GM06990 (cell line): ENCODE results near the gene WNT6.

Experiments used
- DNase-seq: peaks from one replicate; pipeline ENCODE4 v3.0.0-alpha.2; 2011; ENCODE audit not compliant: insufficient read length; ENCODE audit errors: extremely low read depth
- H3K27me3 ChIP-seq: replicated peaks from 2 replicates; pipeline ENCODE4 v1.6.0; 2011; ENCODE audit warnings: low read length; ENCODE audit not compliant: control insufficient read depth, insufficient read depth
- H3K36me3 ChIP-seq: 2 replicates; pipeline ENCODE4 v1.5.1; 2011; ENCODE audit warnings: low read length; ENCODE audit not compliant: control insufficient read depth, insufficient read depth
- H3K4me3 ChIP-seq: replicated peaks from 2 replicates; pipeline ENCODE4 v1.5.1; 2011; ENCODE audit warnings: low read depth, mild to moderate bottlenecking, control low read depth, low read length
- TF ChIP-seq, protein P1 (sequence below): IDR thresholded peaks from 2 replicates; pipeline ENCODE4 v1.5.1; 2011; ENCODE audit warnings: low read length, control low read depth, mild to moderate bottlenecking, inconsistent platforms; ENCODE audit not compliant: insufficient read depth, poor library complexity, severe bottlenecking

Gene WNT6

DNA sequence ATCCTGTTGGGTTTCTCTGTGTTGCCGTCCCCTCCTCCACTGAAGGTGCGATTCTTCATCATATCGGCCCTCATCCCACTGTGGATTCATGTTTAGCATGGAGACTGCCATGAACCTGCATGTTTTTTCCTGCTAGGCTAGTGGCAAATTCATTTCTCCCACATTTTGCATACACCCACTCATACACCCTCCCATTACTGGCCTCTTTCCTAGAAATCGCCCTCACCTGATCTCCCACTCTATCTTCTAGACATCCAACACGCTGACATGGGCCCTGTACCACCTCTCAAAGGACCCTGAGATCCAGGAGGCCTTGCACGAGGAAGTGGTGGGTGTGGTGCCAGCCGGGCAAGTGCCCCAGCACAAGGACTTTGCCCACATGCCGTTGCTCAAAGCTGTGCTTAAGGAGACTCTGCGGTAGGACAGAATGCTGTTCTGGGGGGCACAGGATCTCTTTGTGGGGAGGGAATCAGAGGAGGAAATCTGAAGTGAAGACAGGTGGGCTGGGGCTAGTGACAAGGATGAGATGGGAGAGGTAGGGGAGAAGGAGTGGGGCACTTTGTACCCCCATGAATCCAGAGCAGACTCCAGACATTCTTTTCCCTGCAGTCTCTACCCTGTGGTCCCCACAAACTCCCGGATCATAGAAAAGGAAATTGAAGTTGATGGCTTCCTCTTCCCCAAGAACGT is 45.7 kb upstream of the WNT6 start:
- H3K4me3 ChIP-seq, result no peak overlapping the region
- DNase-seq, result no peak
- TF ChIP-seq, protein P1, sequence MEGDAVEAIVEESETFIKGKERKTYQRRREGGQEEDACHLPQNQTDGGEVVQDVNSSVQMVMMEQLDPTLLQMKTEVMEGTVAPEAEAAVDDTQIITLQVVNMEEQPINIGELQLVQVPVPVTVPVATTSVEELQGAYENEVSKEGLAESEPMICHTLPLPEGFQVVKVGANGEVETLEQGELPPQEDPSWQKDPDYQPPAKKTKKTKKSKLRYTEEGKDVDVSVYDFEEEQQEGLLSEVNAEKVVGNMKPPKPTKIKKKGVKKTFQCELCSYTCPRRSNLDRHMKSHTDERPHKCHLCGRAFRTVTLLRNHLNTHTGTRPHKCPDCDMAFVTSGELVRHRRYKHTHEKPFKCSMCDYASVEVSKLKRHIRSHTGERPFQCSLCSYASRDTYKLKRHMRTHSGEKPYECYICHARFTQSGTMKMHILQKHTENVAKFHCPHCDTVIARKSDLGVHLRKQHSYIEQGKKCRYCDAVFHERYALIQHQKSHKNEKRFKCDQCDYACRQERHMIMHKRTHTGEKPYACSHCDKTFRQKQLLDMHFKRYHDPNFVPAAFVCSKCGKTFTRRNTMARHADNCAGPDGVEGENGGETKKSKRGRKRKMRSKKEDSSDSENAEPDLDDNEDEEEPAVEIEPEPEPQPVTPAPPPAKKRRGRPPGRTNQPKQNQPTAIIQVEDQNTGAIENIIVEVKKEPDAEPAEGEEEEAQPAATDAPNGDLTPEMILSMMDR, result no peak
- H3K36me3 ChIP-seq, result no peaks in the 10 kb centered on the region
- no peaks in the 10 kb centered on the region; the same call in 1 of the 2 replicates for H3K27me3 ChIP-seq

DNA sequence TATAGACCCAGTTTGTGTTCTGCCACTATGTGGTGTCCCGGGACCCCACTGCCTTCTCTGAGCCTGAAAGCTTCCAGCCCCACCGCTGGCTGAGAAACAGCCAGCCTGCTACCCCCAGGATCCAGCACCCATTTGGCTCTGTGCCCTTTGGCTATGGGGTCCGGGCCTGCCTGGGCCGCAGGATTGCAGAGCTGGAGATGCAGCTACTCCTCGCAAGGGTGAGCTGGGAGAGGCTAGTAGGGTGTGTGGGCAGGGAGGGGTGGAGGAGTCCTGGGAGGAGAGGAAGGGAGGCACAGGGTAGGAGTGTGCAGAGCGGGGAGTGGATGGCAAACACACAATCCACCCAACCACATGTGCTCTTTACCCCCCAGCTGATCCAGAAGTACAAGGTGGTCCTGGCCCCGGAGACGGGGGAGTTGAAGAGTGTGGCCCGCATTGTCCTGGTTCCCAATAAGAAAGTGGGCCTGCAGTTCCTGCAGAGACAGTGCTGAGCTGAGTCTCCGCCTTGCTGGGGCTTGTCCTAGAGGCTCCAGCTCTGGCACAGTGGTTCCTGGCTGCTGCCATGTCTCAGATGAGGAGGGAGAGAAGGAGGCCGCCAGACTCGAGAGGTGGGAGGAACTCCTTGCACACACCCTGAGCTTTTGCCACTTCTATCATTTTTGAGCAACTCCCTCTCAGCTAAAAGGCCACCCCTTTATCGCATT is 44.9 kb upstream of the WNT6 start:
- Histone ChIP-seq H3K4me3 (no peak overlapping the region), H3K27me3 (no peaks in the 10 kb centered on the region; the same call in 1 of the 2 replicates), H3K36me3 (no peaks in the 10 kb centered on the region)
- DNase-seq, result no peak
- TF ChIP-seq, protein P1, result no peak

DNA sequence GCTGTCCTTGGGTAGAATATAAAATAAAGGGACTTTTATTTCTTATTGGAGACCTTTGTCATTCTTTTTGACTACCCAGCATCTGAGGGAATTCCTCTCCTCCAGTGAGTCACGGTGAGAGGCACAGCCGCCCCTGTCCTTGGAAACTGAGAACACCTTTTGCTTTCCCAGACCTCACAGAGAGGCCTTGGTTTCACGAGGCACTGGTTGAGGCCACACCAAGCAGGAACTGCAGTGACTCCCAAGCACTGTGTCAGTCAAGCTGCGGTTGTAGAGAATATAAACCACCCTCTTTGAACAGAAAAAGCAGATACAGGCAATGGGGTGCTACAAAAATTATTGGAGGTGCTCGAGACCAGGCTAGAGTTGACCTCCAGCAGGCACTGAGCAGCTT is 44.4 kb upstream of the WNT6 start:
- Histone ChIP-seq H3K27me3 (no peaks in the 10 kb centered on the region; the same call in 1 of the 2 replicates), H3K36me3 (no peaks in the 10 kb centered on the region), H3K4me3 (no peak overlapping the region)
- DNase-seq, result no peak
- TF ChIP-seq, protein P1, result no peak

DNA sequence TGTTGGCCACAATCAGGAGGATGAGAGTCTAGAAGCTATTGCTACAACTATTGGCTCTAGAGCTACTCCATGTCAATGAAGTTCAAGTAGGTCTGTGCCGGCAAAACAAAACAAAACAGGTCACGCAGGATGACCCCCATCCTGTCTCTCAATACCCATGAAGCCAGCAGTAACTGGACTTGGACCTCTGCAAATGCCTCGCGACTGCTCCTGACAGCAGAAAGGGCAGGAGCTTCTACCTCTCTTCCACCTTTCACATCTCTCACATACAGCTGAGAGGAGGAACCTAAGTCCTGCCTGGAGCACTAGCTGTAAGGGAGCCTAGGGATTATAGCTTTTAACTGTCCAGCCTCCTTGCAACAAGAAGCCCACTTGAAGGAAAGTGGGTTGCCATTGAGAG is 44.0 kb upstream of the WNT6 start:
- Histone ChIP-seq H3K27me3 (no peaks in the 10 kb centered on the region; the same call in 1 of the 2 replicates), H3K36me3 (no peaks in the 10 kb centered on the region), H3K4me3 (no peak overlapping the region)
- TF ChIP-seq, protein P1, result no peak
- DNase-seq, result no peak

DNA sequence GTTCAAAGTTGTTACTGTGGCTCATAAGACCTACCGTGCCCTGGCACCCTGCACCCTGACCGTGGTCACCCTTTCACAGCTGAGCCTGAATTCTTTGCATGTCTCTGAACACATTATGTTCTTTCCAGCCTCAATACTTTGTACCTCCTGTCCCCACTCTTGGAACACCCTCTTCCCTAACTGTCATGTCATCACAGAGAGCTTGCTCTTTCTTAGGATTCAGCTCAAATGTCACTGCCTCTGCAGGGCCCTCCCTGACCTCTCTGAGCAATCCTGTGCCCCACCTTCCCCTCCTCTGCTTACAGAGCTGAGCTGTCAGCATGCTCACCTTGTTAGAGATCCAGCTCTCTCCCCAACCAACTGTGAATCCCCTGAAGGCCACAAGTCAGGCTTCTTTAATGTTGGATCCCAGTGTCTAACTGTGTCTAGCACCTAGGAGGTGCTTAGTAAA is 43.0 kb upstream of the WNT6 start:
- Histone ChIP-seq H3K36me3 (no peaks in the 10 kb centered on the region), H3K4me3 (no peak overlapping the region), H3K27me3 (no peaks in the 10 kb centered on the region; the same call in 1 of the 2 replicates)
- DNase-seq, result no peak
- TF ChIP-seq, protein P1, result no peak
